Activated CD8-positive, alpha-beta memory T cell treated with anti-CD3 and anti-CD28 coated beads, Interleukin-2, amount 50 U/mL, for 4 hours (primary cell): ENCODE measurements around the gene SLC5A10.
A peak's percentile ranks its signal among the peaks of the same experiment; 100 is the strongest.

Source experiments
- DNase-seq: peaks from one replicate; pipeline ENCODE4 v3.0.0-alpha.2; 2020

Gene SLC5A10

DNA sequence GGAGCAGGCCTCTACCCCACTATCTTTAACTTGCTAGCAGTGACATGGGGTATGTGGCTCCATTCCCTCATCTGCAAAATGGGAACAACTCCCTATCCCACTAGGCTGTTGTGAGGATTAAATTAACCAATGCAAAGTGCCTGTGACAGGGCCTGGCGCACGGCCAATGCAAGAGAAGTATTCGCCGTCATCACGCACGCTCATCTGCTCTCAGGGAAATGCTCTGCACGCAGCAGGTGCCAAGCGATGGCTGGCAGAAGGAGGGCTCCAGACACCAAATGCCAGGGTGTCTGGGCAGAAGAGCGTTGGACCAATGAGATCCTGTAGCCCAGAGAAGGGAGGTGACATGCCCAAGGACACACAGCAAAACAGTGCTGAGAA lies 35.3 kb downstream of the SLC5A10 start:
- no peak for DNase-seq

DNA sequence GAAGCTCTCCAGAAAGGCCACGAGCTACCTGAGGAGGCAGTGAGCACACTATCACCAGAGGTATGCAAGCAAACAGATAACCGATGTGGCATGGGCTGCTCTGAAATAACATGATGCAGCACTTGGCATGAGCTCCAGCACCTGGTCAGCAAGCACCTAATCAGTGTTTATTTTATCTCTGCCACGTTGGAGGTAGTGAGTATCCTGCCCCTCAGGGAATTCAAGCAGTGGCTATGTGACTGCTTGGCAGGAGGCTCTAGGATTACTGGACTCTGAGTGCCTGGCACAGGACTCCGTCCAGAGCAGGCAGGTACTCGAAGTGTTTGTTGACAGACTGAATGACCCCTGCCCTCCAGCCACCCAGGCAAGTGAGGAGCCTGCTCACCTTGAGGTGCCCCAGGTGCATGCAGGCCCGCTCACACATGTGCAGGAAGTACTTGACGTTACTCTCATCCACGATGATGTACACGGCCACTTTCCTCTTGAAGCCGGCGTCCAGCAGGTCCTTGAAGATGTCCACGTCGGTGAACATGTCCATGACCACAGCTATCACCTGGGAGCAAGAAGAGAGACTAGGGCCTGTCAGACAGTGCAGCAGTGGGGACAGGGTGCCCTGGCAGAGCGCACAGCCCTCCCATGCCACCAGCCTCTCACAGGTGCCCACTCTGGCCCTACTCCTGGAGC lies 36.0 kb downstream of the SLC5A10 start:
- DNase-seq = no peak

DNA sequence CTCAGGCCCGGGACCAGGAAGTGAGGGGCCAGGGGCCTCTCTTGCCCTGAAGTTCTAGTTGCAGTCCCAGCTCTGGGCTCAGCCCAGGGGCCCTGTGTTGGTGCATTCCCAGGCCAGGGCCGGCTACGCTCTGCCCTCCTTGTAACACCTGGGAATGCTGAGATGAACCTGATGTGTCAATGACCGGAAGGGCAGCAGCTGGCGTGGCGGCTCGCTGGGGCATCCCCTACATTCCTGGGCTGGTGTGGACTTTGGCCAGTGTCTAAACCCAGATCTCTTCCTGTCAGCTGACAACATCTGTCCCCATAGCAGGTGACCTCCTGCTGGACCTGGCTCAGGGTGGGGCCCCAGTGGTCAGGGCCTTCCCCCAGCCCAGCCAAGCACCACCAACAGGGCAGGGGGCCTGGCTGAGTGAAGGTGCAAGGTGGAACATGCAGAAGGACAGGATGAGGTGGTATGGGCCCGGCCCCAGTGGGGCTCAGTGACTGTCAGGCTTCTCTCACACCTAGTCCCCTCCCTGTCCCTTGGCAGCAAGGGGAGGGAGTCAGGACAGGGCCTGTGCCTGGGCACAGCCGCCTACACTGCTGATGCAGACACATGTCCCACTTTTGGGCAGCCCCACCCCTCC lies 36.7 kb downstream of the SLC5A10 start:
- DNase-seq = no peak

DNA sequence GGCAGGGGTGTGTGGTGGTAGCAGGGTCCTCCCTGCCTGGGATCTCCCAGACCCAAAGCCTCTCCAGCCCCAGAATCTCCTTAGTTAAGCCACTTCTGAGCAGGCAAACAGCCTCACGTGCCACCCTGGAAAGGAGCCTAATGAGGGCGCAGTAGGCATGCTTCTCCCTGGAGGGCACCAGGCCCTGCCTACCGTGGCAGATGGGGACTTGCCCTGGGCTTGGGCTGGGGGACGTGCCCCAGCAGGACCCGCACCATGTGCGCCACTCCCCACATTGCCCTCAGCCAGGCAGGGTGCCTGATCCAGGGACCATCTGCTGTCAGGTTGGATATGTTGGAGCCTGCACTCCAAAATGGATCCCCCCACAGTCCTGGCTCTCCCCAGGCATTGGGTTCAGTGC lies 38.4 kb downstream of the SLC5A10 start:
- no peak for DNase-seq

DNA sequence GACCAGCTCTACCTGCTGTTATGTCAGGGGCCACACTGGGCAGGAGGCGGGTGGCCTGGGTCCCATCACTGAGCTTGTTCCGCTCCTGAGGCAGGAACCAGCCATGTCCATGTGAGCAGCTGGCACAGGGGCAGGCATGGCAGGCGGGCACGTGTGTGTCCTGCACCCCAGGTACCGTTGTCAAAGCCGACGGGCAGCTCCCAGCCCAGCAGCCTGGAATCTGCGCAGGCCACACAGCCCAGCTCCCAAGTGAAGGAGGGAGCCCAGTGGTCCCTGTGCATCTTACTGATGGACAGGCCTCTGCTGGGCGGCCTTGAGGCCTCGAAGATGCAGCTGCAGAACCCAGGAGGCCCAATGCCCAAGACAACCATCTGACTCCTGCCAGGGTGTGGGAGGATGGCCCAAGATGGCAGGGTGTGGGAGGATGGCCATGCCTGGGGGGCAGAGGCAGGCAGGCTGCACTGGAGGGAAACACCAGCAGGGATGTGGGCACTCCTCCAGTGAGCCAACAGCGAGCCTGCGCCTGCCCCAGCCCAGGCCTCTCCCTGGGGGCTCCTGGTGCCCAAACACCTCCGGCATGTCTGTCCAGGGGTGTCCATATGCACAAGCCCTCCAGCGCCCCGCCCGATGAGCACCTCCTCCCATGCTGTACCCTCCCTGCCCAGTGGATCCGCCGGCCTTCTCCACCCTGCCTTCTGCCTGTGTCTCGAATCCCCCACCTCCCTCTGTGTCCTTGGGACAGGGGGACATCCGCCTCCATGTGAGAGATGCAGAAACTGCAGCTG lies 39.8 kb downstream of the SLC5A10 start:
- DNase-seq = no peak

DNA sequence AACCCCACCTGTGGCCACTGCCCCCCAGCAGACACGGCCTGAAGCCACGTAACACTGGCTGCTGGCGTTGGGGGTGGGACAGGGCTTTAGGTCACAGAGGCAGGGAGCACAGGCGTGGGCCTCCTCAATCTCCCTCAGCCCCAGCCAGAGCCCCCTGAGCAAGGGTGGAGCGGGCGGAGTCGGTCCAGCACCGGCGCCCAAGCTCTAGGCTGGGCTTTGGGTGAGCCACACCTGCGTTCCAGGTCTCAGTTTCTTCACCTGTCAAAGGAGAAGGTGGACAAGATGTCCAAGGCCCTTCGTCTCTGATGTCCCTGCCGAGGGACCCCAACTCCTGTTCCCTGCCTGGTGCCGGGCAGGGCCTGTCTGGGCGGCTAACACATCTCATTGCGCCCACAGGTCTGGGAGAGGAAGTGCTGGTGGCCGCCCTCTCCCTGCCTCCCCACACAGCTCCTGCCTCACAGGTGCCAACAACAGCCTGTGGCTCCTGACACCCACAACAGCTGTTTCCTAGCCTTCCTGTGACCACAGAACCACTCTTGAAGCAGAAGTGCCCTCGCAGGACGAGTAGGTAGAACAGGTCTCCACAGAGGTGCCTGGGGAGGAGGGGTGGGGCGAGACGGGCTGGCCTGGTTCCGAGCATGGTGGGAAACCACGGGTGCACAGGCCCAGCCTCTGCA lies 40.6 kb downstream of the SLC5A10 start:
- peak; percentile 37 for DNase-seq

DNA sequence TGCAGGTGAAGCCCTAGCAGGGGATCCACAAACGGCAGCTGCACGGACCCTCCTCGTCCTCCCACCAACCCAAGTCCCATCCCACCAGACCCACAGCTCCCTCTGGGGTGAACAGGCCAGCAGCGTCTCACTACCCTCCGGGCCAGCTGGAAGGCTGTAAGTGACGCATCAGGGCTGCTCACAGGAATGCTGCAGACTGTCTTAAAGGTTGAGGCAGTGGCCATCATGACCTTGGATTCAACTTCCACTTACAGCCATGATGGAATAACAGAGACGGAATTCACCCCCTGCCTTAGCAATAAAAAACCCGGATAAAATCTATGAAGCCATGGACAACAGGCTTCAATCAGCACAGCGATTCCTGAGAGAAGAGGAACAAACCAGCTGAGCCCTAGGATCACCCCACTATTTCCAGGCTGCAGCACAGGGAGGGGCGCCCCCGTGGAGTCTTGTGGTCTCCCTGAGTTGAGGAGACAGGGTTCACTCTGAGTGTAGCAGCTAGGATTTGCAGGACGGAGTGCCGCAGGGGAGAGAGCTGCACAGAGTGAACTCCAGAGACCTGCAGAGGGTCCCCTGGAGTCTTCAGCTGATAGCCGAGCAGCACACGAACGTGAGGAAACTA lies 42.1 kb downstream of the SLC5A10 start:
- no peak for DNase-seq

DNA sequence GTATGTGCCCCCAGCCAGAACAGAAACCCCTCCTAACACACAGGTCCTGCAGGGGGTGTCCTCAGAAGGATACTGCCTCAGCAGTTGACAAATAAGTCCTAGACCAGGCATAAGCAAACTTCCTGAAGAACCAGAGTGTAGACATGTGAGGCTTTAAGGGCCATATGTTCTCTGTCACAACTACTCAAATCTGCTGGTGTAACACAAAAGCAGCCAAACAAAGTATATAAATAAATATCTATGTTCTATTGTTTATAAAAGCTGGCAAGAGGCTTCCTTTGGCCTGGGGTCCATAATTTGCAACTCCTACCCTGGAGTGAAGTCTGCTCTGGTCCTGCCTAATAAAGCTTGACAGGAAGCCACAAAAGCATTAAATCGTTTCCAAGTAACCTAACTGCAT lies 42.7 kb downstream of the SLC5A10 start:
- DNase-seq = no peak

DNA sequence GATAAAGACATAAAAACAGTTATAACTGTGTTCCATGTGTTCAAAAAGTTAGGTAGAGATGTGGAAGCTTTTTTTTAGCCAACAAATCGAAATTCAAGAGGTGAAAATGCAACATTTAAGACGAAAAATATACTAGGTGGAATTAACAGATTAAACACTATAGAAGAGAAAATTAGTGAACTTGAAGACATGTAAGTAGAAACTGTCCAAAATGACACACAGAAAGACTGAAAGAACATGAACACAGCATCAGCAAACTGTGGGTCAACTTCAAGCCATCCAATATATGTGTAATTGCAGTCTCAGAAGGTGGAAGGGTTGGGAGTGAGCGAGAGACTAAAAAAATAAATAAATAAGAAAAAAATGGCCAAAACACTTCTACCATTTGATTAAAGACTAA lies 43.3 kb downstream of the SLC5A10 start:
- no peak for DNase-seq

DNA sequence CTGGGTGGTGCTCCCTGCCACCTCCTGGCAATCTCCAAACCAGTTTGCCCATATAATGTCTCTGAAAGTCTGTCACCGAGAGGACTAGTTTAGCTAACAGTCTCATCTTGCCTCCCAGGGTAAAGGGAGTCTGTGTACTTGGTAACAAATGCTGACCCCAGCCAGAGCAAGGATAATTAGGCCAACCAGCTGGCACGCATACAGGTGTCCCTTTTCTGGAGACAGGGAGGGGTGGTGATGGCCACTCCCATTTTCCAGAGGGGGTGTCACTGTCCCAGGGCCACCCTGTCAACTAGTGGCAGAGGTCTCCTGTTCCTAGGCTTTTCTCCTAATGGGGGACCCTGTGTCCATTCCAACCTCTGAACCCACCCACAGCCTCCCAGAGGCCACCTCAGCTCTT lies 44.5 kb downstream of the SLC5A10 start:
- DNase-seq = no peak

DNA sequence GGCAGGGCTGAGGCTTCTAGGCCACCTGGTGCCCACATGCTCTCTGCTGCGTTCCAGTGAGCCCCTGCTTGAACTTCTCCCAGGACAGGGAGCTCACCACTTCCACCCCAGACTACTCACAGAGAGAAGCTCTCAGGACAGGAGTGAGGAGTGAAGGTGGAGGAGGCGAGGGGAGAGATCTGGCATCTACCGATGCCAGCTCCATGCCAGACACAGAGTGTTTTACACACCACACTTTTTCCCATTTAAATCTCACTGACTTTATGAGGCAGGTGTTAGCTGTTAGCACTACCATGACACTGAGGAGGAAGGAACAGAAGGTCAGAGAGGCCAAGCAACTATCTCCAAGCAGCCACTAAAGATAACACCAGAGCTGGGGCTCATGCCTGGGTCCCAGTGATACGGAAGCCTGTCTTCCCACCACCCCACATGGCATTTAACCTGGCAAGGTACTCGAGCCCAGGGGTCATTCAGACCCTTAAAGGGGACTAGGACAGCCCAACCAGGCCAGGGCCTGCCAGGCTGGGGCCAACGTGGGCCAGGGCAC lies 45.8 kb downstream of the SLC5A10 start:
- no peak for DNase-seq

DNA sequence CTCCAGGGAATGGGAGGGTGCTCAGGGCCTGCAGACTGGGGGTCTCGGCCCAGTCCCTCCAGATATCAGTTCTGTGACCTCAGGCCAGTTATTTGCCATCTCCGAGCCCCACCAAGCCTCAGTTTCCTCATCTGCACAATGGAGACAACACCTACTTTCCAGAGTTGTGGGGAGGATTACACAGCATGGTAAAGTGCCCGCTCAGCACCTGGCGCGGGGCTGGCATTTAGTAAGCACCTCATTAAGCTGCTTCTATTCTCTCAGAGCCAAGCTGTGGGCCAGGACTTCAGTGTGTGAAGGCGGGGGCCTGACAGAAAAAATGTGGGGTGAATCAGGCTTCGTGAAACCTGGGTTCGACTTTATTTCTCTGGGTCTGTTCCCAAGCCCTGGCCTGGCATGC lies 47.4 kb downstream of the SLC5A10 start:
- DNase-seq = no peak

DNA sequence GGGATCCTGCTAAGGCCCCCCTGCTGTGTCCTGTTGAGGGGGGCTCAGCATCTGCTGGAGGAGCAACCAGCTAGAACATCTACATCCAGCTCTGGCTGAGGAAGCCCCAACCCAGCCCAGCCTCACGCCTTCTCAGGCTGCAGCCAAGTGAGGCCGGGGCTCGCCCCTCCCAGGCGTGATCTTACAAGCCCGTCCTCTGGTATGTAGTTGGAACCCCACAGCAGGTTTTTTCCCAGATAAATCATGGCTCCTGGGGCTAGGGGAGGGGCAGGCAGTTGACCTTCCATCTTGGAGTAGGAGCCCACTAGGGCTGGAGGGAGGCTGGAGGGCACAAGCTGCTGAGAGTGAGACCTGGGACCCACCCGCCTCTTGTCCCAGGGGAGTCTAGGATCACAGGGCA lies 47.9 kb downstream of the SLC5A10 start:
- DNase-seq = no peak

DNA sequence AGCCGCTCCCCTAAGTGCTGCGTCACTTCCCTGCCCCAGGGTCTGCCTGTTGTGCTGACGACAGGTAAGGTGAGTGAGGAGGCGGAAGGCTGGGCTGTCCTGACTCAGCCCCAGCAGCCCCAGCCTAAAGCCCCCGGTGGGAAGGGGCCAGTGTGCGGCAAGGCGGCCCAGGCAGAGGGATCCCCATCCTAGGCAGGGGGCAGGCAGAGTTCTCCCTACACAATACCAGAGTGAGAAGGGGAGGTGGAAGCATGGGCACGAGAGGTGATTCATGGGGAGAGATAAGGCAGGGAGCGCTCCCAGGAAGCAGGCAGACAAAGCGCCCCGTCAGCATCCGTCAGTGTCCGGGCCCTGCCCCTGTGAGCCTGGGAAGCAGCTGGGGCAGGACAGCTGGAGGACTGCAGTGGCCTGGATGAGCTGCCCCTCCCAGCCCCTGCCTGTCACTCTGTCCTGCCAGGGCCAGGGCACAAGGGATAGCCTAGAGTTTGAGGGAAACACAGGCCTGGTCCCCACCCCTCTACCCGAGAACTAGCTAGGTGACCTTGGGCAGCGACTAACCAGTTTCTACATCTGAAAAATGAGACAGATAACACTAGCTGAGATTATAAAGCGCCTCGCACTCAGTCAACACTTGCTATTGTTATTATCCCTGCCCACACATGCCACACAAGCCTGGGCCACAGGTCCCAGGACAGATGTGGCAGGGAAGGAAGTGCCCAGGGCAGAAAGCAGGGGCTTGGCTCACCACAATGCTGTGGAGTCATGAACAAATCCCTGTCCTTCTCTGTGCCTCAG lies 48.8 kb downstream of the SLC5A10 start:
- DNase-seq = no peak

DNA sequence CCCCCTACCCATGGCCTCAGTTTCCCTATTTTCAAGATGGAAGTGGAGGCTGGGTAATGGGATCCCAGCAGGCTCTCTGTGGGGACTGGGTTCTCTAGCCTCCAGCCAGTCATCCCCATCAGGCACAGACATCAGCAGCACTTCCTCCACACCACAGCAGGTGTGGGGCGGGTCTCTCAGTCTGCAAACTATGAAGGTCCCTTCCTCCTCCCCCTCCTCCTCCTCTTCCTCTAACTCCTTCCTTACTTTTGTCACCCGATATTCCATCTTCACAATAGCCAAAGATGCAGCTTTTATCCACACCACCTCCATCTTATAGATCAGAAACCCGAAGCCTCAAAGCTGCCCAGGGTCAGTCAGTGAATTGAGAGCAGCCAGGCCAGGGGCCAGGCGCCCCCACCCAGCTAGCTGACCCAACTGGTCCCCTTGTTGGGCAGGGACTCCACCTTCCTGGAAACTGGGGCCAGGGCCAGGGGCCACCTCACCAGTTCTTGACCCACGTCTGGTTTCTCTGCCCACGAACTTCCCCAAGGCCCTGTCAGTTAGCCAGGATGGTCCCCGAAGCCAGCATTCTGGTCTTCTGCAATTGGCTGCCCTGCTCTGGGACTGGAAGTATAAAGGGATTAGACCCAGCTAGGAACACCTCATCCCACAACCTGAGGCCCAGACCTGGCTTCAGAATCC lies 50.1 kb downstream of the SLC5A10 start:
- DNase-seq = no peak

DNA sequence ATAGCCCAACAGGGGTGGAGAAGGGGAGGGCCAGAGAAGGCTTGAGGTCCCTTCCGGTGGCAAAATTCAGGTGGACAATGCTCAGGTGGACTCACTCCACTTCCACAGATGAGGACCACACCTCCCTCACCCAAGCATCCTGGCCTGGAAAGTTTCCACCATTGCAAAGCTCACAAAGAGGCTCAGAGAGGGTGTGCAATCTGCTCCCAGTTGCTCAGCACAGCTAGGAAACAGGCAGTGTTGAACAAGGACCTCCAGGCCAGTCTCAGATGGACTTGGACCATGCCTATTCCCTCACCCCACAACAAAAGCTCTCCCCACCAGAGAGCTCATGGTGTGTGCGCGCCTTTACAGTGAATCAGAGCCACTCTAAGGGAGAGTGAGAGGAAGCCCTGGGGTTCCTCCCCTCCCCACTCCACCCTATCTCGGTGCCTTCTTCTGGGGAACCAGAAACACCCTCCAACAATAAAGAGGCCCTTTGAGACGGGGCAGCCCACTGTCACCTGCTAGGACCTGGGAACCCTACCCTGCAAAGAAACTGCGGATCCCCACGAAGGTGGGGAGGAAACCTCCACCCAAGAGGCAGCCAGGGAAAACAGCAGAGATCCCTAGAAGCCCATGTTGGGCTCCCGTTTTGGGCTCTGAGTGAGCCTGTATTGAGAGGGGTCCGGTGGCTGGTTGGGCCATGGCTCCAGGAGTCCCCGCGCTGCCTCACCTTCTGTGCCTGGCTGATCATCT lies 51.0 kb downstream of the SLC5A10 start:
- DNase-seq = no peak

DNA sequence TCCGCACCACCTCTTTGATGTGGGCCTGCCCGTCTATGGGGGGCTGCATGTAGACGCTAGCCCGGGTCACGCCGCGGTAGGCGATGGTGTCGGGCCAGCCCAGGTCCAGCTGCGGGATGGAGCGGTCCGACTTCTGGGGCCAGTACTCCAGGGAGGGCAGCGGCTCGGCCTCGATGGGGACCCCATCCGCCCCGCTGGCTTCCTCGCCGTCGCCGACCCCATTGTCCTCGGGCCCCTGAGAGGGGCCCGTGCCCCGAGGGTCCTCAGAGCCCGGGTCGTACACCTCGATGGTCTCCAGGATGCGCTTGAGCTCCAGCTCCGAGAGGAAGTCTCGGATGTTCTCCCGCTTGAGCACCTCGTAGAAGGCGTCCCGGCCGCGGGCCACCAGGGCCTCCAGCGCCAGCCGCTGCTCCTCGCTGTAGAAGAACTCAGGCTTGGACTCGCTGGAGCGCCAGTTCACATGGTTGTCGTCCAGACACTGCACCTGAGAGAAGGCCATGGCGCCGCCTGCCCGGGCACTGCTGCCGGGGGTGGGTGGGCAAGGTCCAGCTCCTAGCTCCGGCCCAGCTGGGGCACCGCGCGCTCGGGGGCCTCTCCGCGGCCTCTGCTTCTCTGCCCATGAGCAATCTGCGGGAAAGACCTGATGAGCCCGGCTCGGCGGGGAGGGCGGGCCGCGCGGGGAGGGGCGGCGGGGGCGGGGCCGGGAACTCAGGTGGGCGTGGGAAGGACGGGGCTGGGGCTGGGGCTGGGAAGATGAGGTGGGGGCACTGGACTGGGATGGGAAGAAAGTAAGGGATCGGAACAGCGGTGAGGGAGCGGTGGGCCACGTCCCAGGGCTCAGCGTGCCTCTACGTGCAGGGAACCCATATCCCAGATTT lies 51.8 kb downstream of the SLC5A10 start:
- peak; percentile 62 for DNase-seq

DNA sequence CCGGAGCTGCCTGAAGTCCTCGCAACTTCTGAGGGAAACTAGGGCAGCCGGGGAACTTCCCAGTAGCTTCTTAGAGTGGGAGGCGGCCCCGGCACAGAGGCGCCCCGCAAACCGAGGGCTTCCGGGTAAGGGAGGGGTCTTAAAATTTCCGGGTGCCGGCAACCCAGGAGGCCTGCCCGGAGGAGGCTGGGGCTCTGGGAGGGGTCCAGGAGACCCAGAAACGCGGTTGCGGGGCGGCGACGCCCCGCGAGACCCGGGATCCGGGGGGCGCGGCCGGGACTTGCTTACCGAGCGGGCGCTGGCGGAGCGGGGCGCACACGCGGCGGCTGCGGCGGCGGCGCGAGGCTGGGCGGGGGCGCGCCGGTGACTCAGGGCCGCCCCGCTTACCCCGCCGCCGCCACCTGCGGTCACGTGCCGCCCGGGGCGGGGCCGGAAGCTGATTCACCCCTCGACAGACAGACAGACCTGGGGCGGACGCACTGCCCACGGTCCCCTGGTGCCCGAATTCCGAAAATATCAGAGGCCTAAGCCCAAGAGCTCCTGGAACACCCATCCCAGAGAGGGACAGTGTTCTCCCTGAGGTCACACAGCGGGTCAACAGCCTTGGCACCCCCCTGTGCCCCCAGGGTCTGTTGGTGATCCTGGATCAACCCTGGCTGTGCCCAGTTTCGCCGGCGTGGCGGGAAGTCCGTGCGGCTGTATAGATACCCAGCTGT lies 52.6 kb downstream of the SLC5A10 start, which contains the start of gene FAM83G:
Gene FAM83G (minus strand): TSS at position 344 of the 716 bp plus-strand sequence. CDS start 723 bp downstream, outside the sequence.
- peak; percentile 93 for DNase-seq
